Esophagus squamous epithelium (tissue), 5 donors: Measurements from ENCODE around the gene PBOV1. TPM values are rescaled to one million over a fixed set of nuclear protein-coding genes. Genes with fewer than 3 reads are reported as not detected.

Experiments
- DNase-seq: peaks from one replicate; lab custom pipeline; 2025; lab: John Stamatoyannopoulos, UW
- H3K27ac ChIP-seq, 4 donors: fragments of 200-600 bp; sonication (generic); one replicate each; pipeline ENCODE4 v1.5.1; 2016 to 2019; ENCODE audit warnings: mild to moderate bottlenecking in 1 of 4
- H3K27me3 ChIP-seq, 4 donors: fragments of 200-600 bp; sonication (generic); 1 replicate in 3 of 4; 2 replicates in 1 of 4; pipeline versions ENCODE4 v1.5.1 to v1.6.0; 2017 to 2021; ENCODE audit warnings: antibody characterized with exemption in 1 of 4
- H3K36me3 ChIP-seq, 3 donors: fragments of 200-600 bp; sonication (generic); one replicate each; pipeline ENCODE4 v1.5.1; 2016 to 2019
- H3K4me1 ChIP-seq, 3 donors: fragments of 200-600 bp; sonication (generic); one replicate each; pipeline ENCODE4 v1.5.1; 2017 to 2019
- H3K4me3 ChIP-seq, 4 donors: fragments of 200-600 bp; sonication (generic); 1 replicate in 3 of 4; 2 replicates in 1 of 4; pipeline ENCODE4 v1.5.1; 2016 to 2019; ENCODE audit warnings: mild to moderate bottlenecking in 2 of 4, moderate library complexity in 1 of 4
- H3K9me3 ChIP-seq, 3 donors: fragments of 200-600 bp; sonication (generic); one replicate each; pipeline ENCODE4 v1.5.1; 2016 to 2019
- CTCF ChIP-seq, 6 experiments: fragments of 450-650 bp in 4 of 6; fragments of 200-600 bp in 2 of 6; sonication (generic) in 2 of 6; IDR thresholded peaks; one replicate each; pipeline ENCODE4 v1.5.1; 2016 to 2019; ENCODE audit warnings: antibody characterized with exemption in 6 of 6, mild to moderate bottlenecking in 4 of 6, moderate library complexity in 4 of 6
- POLR2A ChIP-seq, 4 donors: fragments of 450-650 bp; IDR thresholded peaks; one replicate each; pipeline ENCODE4 v1.6.1; 2017; ENCODE audit warnings: antibody characterized with exemption in 4 of 4, mild to moderate bottlenecking in 4 of 4, moderate library complexity in 3 of 4
- WGBS, 2 donors: methylation state at CpG; one replicate each; pipeline ENCODE4 v1.1.5; 2018; 5-methylcytosine and 5-hydroxymethylcytosine counted together
- intact Hi-C: fragments of 100-400 bp; cut with DNase I; formaldehyde crosslinking; loops from one replicate; pipeline ENCODE4 v1.15.0; 2022
- total RNA-seq, 4 donors: library from RNA; depleted of rRNA; stranded (reverse); fragments of >200 nt; gene quantifications; one replicate each; pipeline ENCODE4 v1.1.0, GENCODE V29; 2016
- donor health status: DM: yes; HTN: yes; CAD: no.

Gene PBOV1
- total RNA-seq, 4 donors from 2014 or later: not detected

GRCh38 chr6:138250513-138251247, 32.4 kb upstream of the PBOV1 start:
- DNase-seq: no peak
- H3K27me3 ChIP-seq: no peaks in the 10 kb centered on the region
- TF ChIP-seq POLR2A (IDR thresholded peaks at IDR 0.05) (no peak), CTCF (IDR thresholded peaks at IDR 0.05) (no peak)
- H3K9me3 ChIP-seq: no peaks in the 10 kb centered on the region
- no peaks in the 10 kb centered on the region for H3K36me3 ChIP-seq
- H3K4me1 ChIP-seq: peaks cover 0 to 11% (median 0%) of the 10 kb centered on the region in 3 donors
- 59 to 62% methylated on average over 16 of the region's 16 CpGs for WGBS, 2 donors
- no peak overlapping the region for H3K4me3 ChIP-seq
- no peak overlapping the region for H3K27ac ChIP-seq
- intact Hi-C loops: no loop called here

GRCh38 chr6:138250053-138250452, 31.8 kb upstream of the PBOV1 start:
- Histone ChIP-seq H3K27ac (no peak overlapping the region), H3K4me1 (peaks cover 0 to 11% (median 0%) of the 10 kb centered on the region in 3 donors), H3K27me3 (no peaks in the 10 kb centered on the region), H3K4me3 (no peak overlapping the region), H3K9me3 (no peaks in the 10 kb centered on the region), H3K36me3 (no peaks in the 10 kb centered on the region)
- TF ChIP-seq CTCF (IDR thresholded peaks at IDR 0.05): no peak
- TF ChIP-seq POLR2A (IDR thresholded peaks at IDR 0.05): no peak
- 88 to 96% methylated on average over 4 of the region's 4 CpGs for WGBS, 2 donors
- intact Hi-C loops: no loop called here
- DNase-seq: no peak

- intact Hi-C loops: no loop called here
- no peaks in the 10 kb centered on the region for H3K27me3 ChIP-seq
- TF ChIP-seq CTCF (IDR thresholded peaks at IDR 0.05): no peak
- TF ChIP-seq POLR2A (IDR thresholded peaks at IDR 0.05): no peak
- H3K4me3 ChIP-seq: no peak overlapping the region
- no peaks in the 10 kb centered on the region for H3K9me3 ChIP-seq
- no peak overlapping the region for H3K27ac ChIP-seq
- WGBS, 2 donors: 56 to 69% methylated on average over 1 of the region's 1 CpG
- H3K4me1 ChIP-seq: peaks cover 0 to 11% (median 0%) of the 10 kb centered on the region in 3 donors
- H3K36me3 ChIP-seq: no peaks in the 10 kb centered on the region
- no peak for DNase-seq
Measured at GRCh38 chr6:138248878-138249277, 30.6 kb upstream of the PBOV1 start.

- TF ChIP-seq POLR2A (IDR thresholded peaks at IDR 0.05): no peak
- TF ChIP-seq CTCF (IDR thresholded peaks at IDR 0.05): no peak
- 87 to 92% methylated on average over 4 of the region's 7 CpGs for WGBS, 2 donors
- Histone ChIP-seq H3K4me3 (no peak overlapping the region), H3K9me3 (no peaks in the 10 kb centered on the region), H3K27me3 (no peaks in the 10 kb centered on the region), H3K27ac (no peak overlapping the region), H3K4me1 (peaks cover 0 to 11% (median 0%) of the 10 kb centered on the region in 3 donors), H3K36me3 (no peaks in the 10 kb centered on the region)
- intact Hi-C loops: no loop called here
- DNase-seq: no peak
Measured at GRCh38 chr6:138248011-138248410, 29.7 kb upstream of the PBOV1 start.

- Histone ChIP-seq H3K36me3 (no peaks in the 10 kb centered on the region), H3K9me3 (no peaks in the 10 kb centered on the region), H3K4me3 (no peak overlapping the region), H3K27me3 (no peaks in the 10 kb centered on the region), H3K4me1 (peaks cover 0 to 11% (median 0%) of the 10 kb centered on the region in 3 donors), H3K27ac (no peak overlapping the region)
- 71 to 88% methylated on average over 3 of the region's 3 CpGs for whole genome bisulfite sequencing, 2 donors
- TF ChIP-seq CTCF (IDR thresholded peaks at IDR 0.05): no peak
- no peak for TF ChIP-seq POLR2A (IDR thresholded peaks at IDR 0.05)
- no peak for DNase-seq
- intact Hi-C loops: no loop called here
Measured at GRCh38 chr6:138246650-138247440, 28.6 kb upstream of the PBOV1 start.
